HEK293 (cell line): ENCODE measurements around the gene ANTKMT.

Experiments
- CTCF ChIA-PET: fragments of 350-600 bp; formaldehyde crosslinking; extraction: SDS; loops from one replicate; lab custom pipeline; 2021; ENCODE audit warnings: antibody characterized with exemption; lab: Yijun Ruan, JAX
- POLR2A ChIA-PET: fragments of 300-600 bp; formaldehyde crosslinking; extraction: SDS; loops from one replicate; lab custom pipeline; 2020; ENCODE audit warnings: antibody characterized with exemption, inconsistent platforms; lab: Yijun Ruan, JAX
- H3K27ac ChIP-seq: fragments of 200-500 bp; sonication (Bioruptor generic); 2 replicates; pipeline ENCODE4 v1.5.1; 2014; ENCODE audit warnings: low read depth, low read length, control low read depth, inconsistent platforms; ENCODE audit errors: extremely low read depth
- H3K36me3 ChIP-seq, 2 experiments: fragments of 200-500 bp in 1 of 2; sonication (Bioruptor generic) in 1 of 2; 1 replicate in 1 of 2; 2 replicates in 1 of 2; pipeline ENCODE4 v1.5.1; 2014 to 2017; ENCODE audit warnings: inconsistent platforms in 2 of 2, low read length in 2 of 2; ENCODE audit not compliant: control insufficient read depth in 2 of 2, insufficient read depth in 1 of 2
- H3K4me1 ChIP-seq: fragments of 200-500 bp; sonication (Bioruptor generic); 2 replicates; pipeline ENCODE4 v1.5.1; 2014; ENCODE audit warnings: mild to moderate bottlenecking, low read length, inconsistent platforms; ENCODE audit not compliant: control insufficient read depth, insufficient read depth
- H3K4me3 ChIP-seq: 2 replicates; pipeline ENCODE4 v1.5.1; 2011; ENCODE audit warnings: low read depth, mild to moderate bottlenecking, control low read depth, low read length, moderate library complexity
- H3K9me3 ChIP-seq: fragments of 200-500 bp; sonication (Bioruptor generic); 2 replicates; pipeline ENCODE4 v1.5.1; 2014; ENCODE audit warnings: low read depth, low read length, inconsistent platforms; ENCODE audit not compliant: control insufficient read depth, insufficient read depth
- EGR2 ChIP-seq: fragments of 450-650 bp; formaldehyde crosslinking; IDR thresholded peaks from 2 replicates; pipeline ENCODE4 v1.5.1; 2016; ENCODE audit warnings: low read depth, missing biosample characterization, missing genetic modification characterization
- GFI1B ChIP-seq: fragments of 450-650 bp; formaldehyde crosslinking; IDR thresholded peaks from 2 replicates; pipeline ENCODE4 v1.5.1; 2016; ENCODE audit warnings: missing biosample characterization, missing genetic modification characterization
- GLI4 ChIP-seq: fragments of 450-650 bp; formaldehyde crosslinking; IDR thresholded peaks from 2 replicates; pipeline ENCODE4 v1.5.1; 2016; ENCODE audit warnings: missing biosample characterization, missing genetic modification characterization
- GLIS1 ChIP-seq: fragments of 450-650 bp; formaldehyde crosslinking; IDR thresholded peaks from 2 replicates; pipeline ENCODE4 v1.5.1; 2016; ENCODE audit warnings: missing biosample characterization, missing genetic modification characterization
- SP2 ChIP-seq: fragments of 450-650 bp; formaldehyde crosslinking; IDR thresholded peaks from 2 replicates; pipeline ENCODE4 v1.5.1; 2016; ENCODE audit warnings: missing biosample characterization, missing genetic modification characterization
- SP3 ChIP-seq: fragments of 450-650 bp; formaldehyde crosslinking; IDR thresholded peaks from 2 replicates; pipeline ENCODE4 v1.5.1; 2016; ENCODE audit warnings: missing biosample characterization, missing genetic modification characterization
- TRIM28 ChIP-seq: IDR thresholded peaks from 2 replicates; pipeline ENCODE4 v1.6.1; 2011; ENCODE audit warnings: low read length, control low read depth, borderline replicate concordance
- ZFP69B ChIP-seq: fragments of 450-650 bp; formaldehyde crosslinking; IDR thresholded peaks from 2 replicates; pipeline ENCODE4 v1.5.1; 2016; ENCODE audit warnings: missing biosample characterization, missing genetic modification characterization
- ZNF157 ChIP-seq: fragments of 450-650 bp; formaldehyde crosslinking; IDR thresholded peaks from 2 replicates; pipeline ENCODE4 v1.5.1; 2016; ENCODE audit warnings: missing biosample characterization, missing genetic modification characterization
- ZNF202 ChIP-seq: fragments of 450-650 bp; formaldehyde crosslinking; IDR thresholded peaks from 2 replicates; pipeline ENCODE4 v1.5.1; 2016; ENCODE audit warnings: missing biosample characterization, missing genetic modification characterization, borderline replicate concordance
- ZNF211 ChIP-seq: fragments of 450-650 bp; formaldehyde crosslinking; IDR thresholded peaks from 2 replicates; pipeline ENCODE4 v1.5.1; 2016; ENCODE audit warnings: low read depth, missing biosample characterization, missing genetic modification characterization
- ZNF221 ChIP-seq: fragments of 450-650 bp; formaldehyde crosslinking; IDR thresholded peaks from 2 replicates; pipeline ENCODE4 v1.5.1; 2017; ENCODE audit warnings: missing biosample characterization, missing genetic modification characterization, borderline replicate concordance
- ZNF37A ChIP-seq: fragments of 450-650 bp; IDR thresholded peaks from 2 replicates; pipeline ENCODE4 v1.5.1; 2018; ENCODE audit warnings: missing biosample characterization, missing genetic modification characterization
- ZNF473 ChIP-seq: fragments of 450-650 bp; formaldehyde crosslinking; IDR thresholded peaks from 2 replicates; pipeline ENCODE4 v1.5.1; 2017; ENCODE audit warnings: missing biosample characterization, missing genetic modification characterization
- ZNF843 ChIP-seq: fragments of 450-650 bp; formaldehyde crosslinking; IDR thresholded peaks from 2 replicates; pipeline ENCODE4 v1.5.1; 2016; ENCODE audit warnings: missing biosample characterization, missing genetic modification characterization
- TF ChIP-seq, protein P1 (sequence below): fragments of 450-650 bp; formaldehyde crosslinking; IDR thresholded peaks from 2 replicates; pipeline ENCODE4 v1.5.1; 2016; ENCODE audit warnings: missing biosample characterization, missing genetic modification characterization
- TF ChIP-seq, protein P2 (sequence below): fragments of 450-650 bp; formaldehyde crosslinking; IDR thresholded peaks from 2 replicates; pipeline ENCODE4 v1.5.1; 2017; ENCODE audit warnings: missing biosample characterization, missing genetic modification characterization
- TF ChIP-seq, protein P3 (sequence below): fragments of 450-650 bp; formaldehyde crosslinking; IDR thresholded peaks from 2 replicates; pipeline ENCODE4 v1.5.1; 2016; ENCODE audit warnings: missing biosample characterization, missing genetic modification characterization, borderline replicate concordance
- TF ChIP-seq, protein P4 (sequence below): fragments of 450-650 bp; formaldehyde crosslinking; IDR thresholded peaks from 2 replicates; pipeline ENCODE4 v1.5.1; 2016; ENCODE audit warnings: missing biosample characterization, missing genetic modification characterization, low read depth
- TF ChIP-seq, protein P5 (sequence below): fragments of 450-650 bp; formaldehyde crosslinking; IDR thresholded peaks from 2 replicates; pipeline ENCODE4 v1.5.1; 2016; ENCODE audit warnings: missing biosample characterization, missing genetic modification characterization

The ANTKMT gene

DNA sequence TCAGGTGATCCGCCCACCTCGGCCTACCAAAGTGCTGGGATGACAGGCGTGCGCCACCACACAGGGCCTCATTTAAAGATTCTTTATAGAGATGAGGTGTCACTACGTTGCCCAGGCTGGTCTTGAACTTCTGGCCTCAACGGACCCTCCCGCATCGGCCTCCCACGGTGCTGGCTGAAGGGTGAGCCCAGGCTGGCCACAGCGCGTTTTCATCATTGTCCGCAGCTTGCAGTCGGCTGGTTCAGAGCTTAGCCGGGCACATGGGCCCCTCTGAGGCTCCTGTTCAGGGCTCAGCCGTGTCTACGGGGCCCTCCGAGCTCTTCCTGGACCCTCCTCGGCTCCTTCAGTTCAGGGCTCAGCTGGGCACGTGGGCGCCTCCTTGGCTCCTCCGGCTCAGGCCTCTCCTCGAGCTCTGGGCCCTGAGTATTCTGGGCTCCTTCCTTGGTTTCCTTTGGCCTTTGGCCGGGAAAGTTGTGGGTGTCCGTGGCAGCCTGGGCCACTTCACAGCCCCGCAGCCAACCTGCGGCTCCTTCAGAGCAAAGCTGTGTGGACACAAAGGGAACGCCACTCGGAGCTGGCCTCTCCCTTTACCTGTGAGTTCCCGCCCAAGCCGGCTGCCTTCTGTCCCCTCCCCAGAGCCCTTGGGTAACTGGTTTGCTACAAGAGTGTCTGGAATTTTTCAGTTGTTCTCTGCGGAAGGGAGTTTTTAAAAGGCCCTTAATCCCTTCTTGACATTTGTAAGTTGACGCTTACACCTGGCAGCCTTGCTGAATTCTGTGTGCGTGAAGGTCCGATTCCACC, 38.4 kb downstream of the ANTKMT start:
- Histone ChIP-seq H3K9me3 (no peaks in the 10 kb centered on the region), H3K4me3 (no peak overlapping the region), H3K4me1 (no peaks in the 10 kb centered on the region), H3K36me3 (no peaks in the 10 kb centered on the region), H3K27ac (no peak overlapping the region)
- no peak for TF ChIP-seq GLIS1 (tag by site-specific recombination)
- no peak for TF ChIP-seq ZNF157 (tag by site-specific recombination)
- TF ChIP-seq, protein P1, sequence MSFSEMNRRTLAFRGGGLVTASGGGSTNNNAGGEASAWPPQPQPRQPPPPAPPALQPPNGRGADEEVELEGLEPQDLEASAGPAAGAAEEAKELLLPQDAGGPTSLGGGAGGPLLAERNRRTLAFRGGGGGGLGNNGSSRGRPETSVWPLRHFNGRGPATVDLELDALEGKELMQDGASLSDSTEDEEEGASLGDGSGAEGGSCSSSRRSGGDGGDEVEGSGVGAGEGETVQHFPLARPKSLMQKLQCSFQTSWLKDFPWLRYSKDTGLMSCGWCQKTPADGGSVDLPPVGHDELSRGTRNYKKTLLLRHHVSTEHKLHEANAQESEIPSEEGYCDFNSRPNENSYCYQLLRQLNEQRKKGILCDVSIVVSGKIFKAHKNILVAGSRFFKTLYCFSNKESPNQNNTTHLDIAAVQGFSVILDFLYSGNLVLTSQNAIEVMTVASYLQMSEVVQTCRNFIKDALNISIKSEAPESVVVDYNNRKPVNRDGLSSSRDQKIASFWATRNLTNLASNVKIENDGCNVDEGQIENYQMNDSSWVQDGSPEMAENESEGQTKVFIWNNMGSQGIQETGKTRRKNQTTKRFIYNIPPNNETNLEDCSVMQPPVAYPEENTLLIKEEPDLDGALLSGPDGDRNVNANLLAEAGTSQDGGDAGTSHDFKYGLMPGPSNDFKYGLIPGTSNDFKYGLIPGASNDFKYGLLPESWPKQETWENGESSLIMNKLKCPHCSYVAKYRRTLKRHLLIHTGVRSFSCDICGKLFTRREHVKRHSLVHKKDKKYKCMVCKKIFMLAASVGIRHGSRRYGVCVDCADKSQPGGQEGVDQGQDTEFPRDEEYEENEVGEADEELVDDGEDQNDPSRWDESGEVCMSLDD, result no peak
- no peak for TF ChIP-seq ZNF843 (tag by site-specific recombination)
- TF ChIP-seq, protein P2, sequence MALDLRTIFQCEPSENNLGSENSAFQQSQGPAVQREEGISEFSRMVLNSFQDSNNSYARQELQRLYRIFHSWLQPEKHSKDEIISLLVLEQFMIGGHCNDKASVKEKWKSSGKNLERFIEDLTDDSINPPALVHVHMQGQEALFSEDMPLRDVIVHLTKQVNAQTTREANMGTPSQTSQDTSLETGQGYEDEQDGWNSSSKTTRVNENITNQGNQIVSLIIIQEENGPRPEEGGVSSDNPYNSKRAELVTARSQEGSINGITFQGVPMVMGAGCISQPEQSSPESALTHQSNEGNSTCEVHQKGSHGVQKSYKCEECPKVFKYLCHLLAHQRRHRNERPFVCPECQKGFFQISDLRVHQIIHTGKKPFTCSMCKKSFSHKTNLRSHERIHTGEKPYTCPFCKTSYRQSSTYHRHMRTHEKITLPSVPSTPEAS (tag by site-specific recombination), result no peak
- no peak for TF ChIP-seq TRIM28
- no peak for TF ChIP-seq ZFP69B
- TF ChIP-seq, protein P3, sequence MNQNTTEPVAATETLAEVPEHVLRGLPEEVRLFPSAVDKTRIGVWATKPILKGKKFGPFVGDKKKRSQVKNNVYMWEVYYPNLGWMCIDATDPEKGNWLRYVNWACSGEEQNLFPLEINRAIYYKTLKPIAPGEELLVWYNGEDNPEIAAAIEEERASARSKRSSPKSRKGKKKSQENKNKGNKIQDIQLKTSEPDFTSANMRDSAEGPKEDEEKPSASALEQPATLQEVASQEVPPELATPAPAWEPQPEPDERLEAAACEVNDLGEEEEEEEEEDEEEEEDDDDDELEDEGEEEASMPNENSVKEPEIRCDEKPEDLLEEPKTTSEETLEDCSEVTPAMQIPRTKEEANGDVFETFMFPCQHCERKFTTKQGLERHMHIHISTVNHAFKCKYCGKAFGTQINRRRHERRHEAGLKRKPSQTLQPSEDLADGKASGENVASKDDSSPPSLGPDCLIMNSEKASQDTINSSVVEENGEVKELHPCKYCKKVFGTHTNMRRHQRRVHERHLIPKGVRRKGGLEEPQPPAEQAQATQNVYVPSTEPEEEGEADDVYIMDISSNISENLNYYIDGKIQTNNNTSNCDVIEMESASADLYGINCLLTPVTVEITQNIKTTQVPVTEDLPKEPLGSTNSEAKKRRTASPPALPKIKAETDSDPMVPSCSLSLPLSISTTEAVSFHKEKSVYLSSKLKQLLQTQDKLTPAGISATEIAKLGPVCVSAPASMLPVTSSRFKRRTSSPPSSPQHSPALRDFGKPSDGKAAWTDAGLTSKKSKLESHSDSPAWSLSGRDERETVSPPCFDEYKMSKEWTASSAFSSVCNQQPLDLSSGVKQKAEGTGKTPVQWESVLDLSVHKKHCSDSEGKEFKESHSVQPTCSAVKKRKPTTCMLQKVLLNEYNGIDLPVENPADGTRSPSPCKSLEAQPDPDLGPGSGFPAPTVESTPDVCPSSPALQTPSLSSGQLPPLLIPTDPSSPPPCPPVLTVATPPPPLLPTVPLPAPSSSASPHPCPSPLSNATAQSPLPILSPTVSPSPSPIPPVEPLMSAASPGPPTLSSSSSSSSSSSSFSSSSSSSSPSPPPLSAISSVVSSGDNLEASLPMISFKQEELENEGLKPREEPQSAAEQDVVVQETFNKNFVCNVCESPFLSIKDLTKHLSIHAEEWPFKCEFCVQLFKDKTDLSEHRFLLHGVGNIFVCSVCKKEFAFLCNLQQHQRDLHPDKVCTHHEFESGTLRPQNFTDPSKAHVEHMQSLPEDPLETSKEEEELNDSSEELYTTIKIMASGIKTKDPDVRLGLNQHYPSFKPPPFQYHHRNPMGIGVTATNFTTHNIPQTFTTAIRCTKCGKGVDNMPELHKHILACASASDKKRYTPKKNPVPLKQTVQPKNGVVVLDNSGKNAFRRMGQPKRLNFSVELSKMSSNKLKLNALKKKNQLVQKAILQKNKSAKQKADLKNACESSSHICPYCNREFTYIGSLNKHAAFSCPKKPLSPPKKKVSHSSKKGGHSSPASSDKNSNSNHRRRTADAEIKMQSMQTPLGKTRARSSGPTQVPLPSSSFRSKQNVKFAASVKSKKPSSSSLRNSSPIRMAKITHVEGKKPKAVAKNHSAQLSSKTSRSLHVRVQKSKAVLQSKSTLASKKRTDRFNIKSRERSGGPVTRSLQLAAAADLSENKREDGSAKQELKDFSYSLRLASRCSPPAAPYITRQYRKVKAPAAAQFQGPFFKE (tag by site-specific recombination), result no peak
- TF ChIP-seq, protein P4, sequence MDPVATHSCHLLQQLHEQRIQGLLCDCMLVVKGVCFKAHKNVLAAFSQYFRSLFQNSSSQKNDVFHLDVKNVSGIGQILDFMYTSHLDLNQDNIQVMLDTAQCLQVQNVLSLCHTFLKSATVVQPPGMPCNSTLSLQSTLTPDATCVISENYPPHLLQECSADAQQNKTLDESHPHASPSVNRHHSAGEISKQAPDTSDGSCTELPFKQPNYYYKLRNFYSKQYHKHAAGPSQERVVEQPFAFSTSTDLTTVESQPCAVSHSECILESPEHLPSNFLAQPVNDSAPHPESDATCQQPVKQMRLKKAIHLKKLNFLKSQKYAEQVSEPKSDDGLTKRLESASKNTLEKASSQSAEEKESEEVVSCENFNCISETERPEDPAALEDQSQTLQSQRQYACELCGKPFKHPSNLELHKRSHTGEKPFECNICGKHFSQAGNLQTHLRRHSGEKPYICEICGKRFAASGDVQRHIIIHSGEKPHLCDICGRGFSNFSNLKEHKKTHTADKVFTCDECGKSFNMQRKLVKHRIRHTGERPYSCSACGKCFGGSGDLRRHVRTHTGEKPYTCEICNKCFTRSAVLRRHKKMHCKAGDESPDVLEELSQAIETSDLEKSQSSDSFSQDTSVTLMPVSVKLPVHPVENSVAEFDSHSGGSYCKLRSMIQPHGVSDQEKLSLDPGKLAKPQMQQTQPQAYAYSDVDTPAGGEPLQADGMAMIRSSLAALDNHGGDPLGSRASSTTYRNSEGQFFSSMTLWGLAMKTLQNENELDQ (tag by site-specific recombination), result no peak
- ChIA-PET POLR2A (interaction anchor here (0.7 kb wide), 1 partner anchor 24 kb away, joined by 3 read pairs; no protein-coding TSS in a partner anchor), CTCF (interaction anchor here (1.5 kb wide), 1 partner anchor 10 kb away, joined by 5 read pairs; no protein-coding TSS in a partner anchor)

DNA sequence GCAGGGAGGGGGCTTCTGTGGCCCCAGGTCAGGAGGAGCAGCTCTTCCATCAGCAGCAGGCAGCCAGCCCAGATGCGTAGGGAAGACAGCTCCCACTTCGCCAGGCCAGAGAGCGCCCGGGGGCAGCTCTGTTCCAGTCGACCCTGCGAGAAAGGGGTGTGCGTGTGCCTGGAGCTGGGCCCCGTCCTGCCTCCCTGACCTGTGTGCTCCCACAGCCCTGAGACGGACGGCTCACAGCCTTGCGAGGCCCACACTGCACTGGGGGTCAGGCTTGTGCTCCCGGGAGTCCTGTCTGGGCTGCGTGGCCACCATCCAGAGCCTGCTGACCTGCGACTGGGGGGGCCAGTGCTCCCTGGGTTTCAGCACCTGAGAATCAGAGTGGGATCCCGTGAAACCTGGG, 39.1 kb downstream of the ANTKMT start:
- H3K36me3 ChIP-seq, result no peaks in the 10 kb centered on the region
- POLR2A ChIA-PET, result interaction anchor here (0.7 kb wide), 1 partner anchor 23 kb away, joined by 3 read pairs; no protein-coding TSS in a partner anchor
- H3K4me3 ChIP-seq, result no peak overlapping the region
- no peak overlapping the region for H3K27ac ChIP-seq
- CTCF ChIA-PET, result no interaction called here
- no peaks in the 10 kb centered on the region for H3K9me3 ChIP-seq
- H3K4me1 ChIP-seq, result no peaks in the 10 kb centered on the region
- TF ChIP-seq ZNF37A (no peak), GFI1B (tag by site-specific recombination) (no peak), SP3 (tag by site-specific recombination) (no peak), ZNF221 (tag by site-specific recombination) (no peak), ZNF202 (tag by site-specific recombination) (no peak), GLI4 (tag by site-specific recombination) (no peak), ZNF211 (tag by site-specific recombination) (no peak), EGR2 (no peak), ZNF473 (no peak), SP2 (tag by site-specific recombination) (no peak)
- TF ChIP-seq, protein P5, sequence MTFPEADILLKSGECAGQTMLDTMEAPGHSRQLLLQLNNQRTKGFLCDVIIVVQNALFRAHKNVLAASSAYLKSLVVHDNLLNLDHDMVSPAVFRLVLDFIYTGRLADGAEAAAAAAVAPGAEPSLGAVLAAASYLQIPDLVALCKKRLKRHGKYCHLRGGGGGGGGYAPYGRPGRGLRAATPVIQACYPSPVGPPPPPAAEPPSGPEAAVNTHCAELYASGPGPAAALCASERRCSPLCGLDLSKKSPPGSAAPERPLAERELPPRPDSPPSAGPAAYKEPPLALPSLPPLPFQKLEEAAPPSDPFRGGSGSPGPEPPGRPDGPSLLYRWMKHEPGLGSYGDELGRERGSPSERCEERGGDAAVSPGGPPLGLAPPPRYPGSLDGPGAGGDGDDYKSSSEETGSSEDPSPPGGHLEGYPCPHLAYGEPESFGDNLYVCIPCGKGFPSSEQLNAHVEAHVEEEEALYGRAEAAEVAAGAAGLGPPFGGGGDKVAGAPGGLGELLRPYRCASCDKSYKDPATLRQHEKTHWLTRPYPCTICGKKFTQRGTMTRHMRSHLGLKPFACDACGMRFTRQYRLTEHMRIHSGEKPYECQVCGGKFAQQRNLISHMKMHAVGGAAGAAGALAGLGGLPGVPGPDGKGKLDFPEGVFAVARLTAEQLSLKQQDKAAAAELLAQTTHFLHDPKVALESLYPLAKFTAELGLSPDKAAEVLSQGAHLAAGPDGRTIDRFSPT (tag by site-specific recombination), result no peak
